Stimulated activated CD4-positive, alpha-beta T cell treated with anti-CD3 and anti-CD28 coated beads, Interleukin-1b, Interleukin-23, amount 100 ng/mL, for 48 hours (primary cell): ENCODE data around the gene TCP1.
A peak's percentile ranks its signal among the peaks of the same experiment; 100 is the strongest.
"Not testable (repeated sequence)": the region's sequence is repeated elsewhere in the genome, so short reads cannot be mapped to it uniquely, and the experiment has no call there.

Experiments
- DNase-seq: peaks from one replicate; pipeline ENCODE4 v3.0.0-alpha.2; 2020

TCP1 gene

DNA sequence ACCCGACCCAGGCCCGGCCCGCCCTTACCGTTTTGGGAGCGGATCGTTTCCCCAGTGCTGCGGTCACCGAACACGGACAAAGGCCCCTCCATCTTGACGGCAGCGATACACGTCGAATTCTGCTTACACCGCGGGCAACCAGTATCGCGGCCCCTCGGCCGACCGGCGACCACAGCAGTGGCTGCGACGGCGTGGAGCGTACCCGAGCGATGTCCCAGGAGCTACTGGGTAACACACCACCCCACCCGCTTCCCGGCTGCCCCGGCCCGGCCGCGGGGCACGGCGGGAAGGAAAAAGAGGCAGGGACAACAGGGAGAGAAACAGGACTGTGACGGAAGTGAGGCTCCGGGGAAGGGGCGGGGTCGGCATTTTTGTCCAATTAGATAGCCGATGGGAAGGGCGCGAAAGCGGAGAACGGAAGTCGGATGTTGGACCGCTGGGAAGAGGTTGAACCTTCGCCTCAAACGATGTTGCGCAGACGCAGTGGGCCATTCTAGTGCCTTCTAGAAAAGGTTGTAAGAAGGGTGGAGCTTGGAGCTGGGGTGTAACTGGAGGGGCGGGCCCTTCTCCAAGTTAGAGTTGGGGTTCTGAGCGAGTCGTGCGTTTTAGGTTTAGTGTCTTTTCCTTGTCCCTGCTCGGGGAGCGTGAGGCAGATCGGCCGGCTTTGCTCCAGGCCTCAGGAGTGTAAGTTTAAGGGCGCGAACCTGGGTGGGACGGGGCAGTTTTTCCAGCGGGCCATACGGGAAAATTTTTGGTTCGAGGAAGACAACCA lies at the start of gene TCP1:
TCP1 (minus strand) TSS at position 226 of the 772 bp plus-strand sequence; CDS start at position 92, 134 bp downstream.
- DNase-seq, result peak; percentile 100

DNA sequence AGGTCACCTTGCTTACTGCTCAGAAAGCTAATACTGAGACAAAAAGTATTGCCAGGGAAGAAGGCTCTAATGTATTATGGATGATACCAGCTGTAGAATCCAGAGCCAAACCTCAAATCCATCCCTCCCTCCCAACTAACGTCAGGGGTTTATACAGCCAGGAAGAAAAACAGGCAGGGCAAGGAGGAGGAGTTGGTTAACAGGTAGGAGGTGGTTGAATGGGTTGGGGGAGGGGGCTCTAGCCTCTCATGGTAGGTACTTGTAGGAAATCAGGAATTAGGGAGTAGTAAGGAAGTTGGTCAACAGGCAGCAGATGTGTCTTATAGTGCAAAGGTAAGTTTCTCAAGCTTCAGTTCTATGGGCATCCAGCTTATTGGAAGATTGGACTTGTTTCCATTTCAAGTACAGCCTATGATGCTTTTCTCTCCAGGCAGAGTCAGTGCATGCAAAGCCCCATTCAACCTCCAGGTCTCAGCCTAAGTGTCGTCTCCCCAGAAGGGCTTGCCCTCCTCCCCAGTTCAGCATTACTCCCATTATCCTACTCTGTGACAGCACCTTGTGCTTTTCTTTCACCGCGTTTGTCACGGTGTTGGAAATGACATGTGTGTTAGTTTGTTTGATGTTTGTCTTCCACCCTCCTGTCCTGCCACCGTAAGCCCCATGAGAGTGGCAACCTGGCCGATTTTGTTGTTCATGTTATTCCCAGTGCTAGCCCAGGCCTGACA lies 48.8 kb upstream of the TCP1 start:
- DNase-seq, result no peak

DNA sequence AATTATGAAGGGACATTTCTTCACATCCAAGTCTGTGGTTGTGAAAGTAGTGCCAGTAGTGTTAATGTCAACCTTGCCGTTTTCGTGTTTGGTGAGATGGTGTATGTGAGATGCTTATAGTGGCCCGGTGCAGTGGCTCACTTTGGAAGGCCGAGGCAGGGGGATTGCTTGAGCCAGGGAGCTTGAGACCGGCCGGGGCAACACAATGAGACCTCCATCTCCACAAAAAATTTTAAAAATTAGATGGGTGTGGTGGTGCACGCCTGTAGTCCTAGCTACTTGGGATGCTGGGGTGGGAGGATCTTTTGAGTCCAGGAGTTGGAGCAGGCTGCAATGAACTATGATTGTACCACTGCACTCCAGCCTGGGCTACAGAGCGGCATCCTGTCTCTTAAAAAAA lies 48.1 kb upstream of the TCP1 start:
- DNase-seq, result no peak

DNA sequence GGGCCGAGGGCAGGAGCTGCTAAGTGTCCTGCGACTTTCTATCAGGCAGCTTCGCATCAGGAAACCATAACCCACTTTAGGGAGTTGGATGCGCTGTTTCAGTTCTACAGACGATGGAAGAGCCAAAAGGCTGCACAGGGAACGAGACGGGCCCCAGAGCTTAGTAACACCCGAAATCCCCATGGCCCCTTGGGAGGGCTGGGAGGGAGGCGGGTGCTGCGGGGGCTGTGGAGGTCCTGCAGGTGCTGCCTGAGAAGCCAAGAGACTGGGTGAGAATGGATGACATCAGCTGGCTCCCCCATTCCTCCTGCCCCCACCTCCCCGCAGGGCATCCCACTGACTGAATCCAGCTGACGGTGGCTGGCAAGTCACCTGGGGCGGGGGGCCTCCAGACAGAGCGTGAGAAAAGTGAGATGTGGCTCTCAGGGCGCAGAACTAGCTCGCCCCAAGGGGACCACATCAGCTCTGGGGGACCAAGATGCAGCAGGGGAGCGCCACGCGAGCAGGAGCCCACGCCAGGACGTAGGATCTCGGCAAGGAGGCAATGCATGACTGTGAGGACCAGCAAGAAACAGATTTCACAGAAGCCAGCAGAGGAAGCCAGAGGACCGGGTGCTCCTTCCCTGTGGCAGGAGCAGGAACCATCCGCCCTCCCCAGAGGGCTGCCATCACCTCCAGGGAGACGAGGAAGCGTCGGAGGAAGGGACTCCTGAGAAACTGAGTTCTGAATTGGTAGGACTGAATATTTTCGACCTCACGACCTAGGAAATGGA lies 47.5 kb upstream of the TCP1 start:
- DNase-seq, result no peak

DNA sequence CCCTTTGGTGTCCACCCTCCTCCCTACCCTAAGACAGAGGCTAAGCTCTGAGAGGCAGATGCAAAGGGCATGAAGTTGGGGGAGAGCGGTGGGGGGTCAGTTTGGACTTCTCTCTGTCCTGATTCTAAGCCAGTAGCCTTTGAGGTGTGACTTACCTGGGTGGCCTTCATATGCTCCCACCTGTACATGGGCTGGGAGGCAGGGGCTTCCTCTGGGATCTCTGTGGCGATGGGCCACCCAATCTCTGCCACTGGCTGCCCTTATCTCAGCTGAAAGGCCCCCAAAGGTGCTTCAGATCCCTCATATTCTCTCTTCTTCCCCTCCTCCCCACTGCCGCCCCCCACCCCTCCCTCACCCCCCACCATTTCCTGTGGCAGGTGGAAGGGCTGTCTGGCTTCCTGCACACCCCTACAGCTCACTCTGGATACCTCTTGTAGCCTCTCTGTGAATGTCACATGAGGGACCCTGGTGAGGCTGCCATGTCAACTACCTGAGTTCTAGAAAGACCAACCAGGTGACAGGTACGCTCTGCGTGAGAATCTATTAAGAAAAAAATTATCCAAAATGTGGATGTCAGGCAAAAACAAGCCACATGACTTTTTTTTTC lies 44.7 kb upstream of the TCP1 start:
- DNase-seq, result no peak

DNA sequence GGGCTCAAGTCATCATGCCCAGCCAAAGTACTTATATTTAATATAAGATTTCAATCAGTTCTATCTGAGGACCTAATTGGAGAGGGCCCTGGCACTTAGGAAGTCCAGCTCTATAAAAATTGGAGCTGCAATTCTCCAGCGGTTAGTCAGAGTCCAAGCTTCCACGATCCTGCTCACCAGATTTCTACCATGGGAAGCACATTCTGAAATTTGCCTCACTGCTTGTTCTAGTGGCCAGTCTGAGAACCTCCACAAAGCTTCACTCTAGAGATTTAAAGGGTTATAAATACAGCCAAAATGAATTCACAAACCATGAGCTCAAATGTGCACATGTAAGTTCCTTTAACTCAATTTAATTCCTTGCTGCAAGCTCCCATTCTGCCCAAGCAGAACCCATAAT lies 44.2 kb upstream of the TCP1 start:
- no peak for DNase-seq

DNA sequence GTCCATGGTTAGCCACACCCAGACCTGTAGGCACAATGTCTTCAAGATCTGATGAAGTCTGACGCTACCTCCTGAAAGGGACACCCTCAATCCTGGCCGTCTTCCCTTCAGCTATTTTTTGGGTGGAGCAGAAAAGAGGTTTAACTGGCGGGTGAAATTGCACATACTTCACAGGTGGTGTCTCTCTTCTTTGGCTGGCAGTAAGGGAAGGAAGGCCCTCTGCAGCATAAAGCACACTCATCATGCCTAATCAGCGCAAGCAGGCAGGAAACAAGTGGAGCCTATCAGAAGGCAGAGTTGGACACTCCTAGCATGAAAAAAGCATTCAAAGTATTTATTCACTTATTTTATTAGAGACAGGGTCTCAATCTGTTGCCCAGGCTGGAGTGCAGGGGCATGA lies 43.5 kb upstream of the TCP1 start:
- no peak for DNase-seq

DNA sequence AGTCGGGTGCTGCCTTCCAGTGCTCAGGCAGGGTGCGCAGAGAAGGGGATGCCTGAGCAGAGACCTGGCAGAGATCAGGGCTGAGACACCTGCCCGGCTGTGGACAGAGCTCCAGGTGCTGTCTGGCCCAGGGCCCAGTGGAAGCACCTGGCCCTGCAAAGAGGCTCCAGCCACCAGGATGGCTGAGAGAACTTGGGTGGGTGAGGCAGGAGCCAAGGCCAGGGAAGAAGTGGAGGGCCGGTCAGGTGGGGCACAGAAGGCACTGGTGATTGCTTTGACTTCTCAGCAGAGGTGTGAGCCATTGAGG lies 41.9 kb upstream of the TCP1 start:
- no peak for DNase-seq

DNA sequence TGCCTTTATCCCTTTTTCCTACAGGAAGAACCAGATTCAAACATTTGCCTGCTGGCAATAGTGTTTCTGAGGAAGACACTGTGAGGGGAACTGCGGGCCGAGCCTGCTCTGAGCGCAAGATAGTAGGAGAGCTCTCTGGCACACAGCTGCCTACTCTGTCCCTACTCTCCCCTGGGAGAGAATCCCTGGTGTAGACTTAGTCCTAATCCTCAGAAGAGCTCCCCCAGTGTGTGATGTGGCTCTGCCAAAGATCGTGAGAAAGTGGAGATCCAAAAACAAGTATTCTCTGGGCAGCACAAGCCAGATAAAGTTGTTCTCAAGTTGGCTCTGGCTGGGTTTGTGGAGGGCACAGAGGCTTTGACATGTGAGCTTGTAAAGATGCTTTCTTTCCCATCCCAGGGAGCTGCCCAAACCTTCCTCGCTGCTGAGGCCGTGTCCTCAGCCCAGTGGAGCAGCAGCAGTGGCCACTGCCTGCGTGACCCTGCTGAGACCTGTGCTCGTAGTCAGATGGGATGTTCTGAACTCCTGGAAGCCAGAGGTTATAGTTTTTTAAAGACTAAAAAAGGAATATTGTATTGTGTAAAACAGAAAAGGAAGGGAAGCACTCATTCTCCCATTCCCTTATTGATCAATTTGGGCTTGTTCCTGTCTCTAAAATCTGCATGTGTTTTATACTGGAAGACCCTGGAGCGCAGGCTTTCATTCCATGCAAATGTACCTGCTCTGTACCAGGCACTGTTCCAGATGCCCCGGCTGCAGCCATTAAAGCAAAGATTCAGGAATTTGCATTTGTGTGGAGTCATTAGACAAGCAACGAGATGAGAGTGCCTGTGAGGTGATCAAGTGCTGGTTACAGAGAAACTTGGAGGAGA lies 41.3 kb upstream of the TCP1 start:
- DNase-seq, result no peak

DNA sequence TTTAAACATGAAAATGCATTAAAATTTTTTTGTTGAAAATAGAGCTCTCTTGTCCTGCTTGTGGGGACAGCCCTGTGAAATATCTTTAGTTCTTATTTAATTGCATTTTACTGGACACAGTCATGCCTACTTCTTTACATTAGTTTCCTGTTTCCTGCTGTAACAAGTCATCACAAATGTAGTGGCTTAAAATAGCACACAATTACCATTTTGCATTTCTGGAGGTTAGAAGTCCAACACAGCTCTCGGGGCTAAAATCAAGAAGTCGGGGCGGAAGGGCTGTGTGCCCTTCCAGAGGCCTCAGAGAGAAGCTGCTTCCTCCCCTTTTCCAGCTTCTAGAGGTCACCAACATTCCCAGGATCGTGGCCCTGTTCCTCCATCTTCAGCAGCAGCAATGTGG lies 40.1 kb upstream of the TCP1 start:
- DNase-seq, result no peak

DNA sequence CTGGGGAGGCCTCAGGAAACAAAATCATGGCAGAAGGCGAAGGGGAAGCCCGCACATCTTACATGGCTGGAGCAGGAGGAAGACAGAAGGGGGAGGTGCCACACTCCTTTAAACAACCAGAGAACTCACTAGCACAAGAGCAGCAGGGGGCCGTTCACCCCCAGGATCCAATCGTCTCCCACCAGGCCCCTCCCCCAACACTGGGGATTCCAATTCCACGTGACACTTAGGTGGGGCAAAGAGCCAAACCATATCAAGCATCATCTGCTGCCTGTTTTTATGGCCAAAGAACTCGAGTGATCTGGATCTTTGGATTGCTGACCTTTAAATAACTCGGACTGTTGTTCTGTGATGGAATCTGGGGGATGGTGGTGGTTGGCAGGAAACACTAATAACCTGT lies 38.7 kb upstream of the TCP1 start:
- DNase-seq, result no peak

DNA sequence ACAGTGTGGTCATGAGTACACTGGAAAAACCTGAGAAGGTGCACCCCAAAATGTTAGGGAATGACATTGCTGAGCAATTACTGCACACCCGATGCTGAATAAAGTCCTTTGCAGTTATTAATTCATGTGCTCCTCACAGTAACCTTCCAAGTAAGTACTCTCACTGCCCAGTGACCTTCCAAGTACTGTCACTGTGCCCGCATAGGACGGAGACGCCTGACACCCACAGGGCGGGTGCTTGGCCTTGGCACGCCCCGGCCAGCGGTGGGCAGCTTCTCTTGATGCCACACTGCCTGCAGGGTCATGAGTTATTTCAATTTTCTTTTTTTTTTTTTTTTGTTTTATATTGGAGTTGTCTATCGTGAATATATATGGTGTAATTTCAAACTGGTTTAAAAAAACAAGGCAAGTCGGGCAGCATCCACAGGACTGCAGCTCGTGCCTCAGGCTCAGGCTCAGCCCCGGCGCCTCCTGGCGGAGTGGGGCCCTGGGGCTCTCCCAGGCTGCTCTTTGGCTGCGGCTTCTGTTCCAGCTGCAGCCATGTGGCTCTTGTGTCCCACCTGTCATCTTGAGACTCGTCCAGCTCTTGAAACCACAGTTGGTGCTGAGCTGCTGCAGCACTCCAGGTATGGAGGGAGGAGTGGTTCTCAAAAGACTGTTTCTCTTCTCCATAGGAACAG lies 37.7 kb upstream of the TCP1 start:
- no peak for DNase-seq

DNA sequence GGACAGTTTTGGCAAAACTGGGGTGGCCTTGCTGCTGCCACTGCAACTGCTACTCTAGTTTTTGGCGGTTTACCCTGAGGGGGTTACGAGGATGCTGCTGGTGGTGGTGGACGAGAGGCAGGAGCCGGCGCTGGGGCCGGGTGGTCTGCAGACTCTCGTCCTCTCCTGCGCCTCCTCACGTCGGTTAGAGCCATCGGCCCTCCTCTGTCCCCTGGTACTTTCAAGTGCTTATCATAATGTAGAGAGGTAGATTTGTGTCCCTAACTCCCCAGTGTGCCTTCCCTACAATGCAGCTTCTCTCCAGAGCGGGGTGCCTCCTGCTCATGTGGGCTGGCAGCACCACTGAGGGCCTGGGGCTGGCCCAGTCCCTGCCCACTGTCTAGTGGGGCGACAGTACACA lies 36.6 kb upstream of the TCP1 start:
- no peak for DNase-seq

DNA sequence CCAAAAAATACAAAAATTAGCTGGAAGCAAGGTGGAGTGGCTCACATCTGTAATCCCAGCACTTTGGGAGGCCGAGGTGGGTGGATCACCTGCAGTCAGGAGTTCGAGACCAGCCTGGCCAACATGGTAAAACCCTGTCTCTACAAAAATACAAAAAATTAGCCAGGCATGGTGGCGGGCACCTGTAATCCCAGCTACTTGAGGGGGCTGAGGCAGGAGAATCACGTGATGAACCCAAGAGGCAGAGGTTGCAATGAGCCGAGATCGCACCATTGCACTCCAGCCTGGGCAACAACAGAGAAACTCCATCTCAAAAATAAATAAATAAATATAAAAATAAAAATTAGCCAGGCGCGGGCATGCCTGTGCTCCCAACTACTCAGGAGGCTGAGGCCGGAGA lies 35.3 kb upstream of the TCP1 start:
- not testable (repeated sequence) for DNase-seq

DNA sequence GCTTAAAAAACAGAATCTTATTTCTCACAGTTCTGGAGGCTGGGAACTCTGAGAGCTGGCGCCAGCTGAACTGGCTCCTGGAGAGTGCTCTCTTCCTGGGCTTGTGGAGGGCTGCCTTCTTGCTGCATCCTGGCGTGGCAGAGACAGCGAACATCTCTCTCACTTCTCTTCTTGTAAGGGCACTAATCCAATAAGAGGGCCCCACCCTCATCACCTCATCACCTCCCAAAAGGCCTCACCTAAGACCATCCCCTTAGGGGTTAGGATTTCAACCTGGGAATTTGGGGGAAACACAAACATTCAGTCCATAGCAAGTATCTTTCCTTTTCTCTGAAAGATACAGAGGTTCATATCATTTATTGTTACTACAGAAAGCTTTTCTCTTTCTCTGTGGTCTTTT lies 34.6 kb upstream of the TCP1 start:
- no peak for DNase-seq

DNA sequence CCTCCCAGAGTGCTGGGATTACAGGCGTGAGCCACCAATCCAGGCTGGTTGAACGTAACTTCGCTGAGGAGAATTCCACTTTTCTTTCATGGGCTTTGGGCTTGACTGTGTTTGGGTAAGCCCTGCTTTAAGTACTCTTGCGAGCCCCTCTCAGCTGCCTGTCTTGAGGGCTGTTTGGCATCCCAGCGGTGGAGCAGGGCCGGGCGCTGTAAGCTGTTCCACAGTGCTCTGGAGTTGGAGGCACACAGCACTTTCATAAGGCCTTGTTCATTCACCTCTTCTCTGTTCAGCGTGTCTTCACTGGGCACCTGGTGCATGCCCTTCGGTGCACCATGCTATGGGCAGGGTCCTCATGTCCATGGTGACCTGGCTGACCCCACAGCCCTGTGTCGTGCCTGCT lies 32.3 kb upstream of the TCP1 start:
- no peak for DNase-seq

DNA sequence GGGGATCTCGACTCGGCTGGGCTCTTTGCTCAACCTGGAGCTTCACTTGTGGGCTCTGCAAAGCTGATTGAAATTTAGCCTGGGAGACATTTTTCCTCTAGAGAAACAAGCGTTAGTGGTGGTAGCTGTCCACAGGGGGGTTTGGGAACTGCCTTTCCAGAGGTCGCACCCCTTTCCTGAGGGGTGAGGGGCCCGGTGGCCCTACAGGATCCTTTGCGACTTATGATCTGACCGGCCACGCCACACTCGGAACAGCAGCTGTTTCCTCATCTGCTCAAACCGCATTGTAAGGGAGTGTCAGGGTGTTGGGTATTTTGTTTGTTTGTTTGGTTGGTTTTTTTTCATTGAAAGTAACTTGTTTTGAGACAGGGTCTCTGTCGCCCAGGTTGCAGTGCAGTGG lies 31.7 kb upstream of the TCP1 start:
- DNase-seq, result no peak

DNA sequence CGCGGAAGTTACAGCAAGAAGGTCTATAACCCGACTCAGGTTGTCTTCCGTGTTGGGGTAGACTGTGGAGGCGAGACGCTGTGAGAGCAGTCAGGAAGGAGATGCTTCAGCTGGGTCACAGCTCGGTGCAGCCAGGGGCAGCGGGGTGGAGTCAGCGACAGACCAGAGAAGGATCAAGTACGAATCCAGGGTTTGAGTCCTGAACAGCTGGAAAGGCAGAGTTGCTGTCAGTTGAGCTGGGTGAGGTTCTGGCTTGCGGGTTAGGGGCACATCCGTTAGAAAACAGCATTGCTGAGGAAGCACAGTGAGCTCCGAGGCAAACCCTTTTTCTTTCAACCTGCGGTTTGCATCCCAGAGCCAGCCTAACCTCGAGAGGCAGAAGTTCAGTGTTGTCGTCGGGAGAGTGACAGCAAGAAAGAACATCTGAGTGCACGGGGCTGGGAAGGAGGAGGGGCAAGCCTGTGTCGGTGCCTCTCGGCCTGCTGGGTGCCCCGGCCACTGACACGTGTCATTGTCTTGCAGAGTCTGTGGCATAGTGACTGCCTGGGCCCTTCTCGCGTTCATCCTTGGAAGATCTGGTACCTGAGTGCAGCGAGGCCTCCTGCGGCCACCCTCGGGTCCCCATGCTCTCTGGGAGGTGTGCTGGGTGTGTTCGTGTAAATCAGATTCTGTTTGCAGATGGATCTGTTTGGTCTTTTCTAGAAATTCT lies 30.7 kb upstream of the TCP1 start:
- peak; percentile 31 for DNase-seq

DNA sequence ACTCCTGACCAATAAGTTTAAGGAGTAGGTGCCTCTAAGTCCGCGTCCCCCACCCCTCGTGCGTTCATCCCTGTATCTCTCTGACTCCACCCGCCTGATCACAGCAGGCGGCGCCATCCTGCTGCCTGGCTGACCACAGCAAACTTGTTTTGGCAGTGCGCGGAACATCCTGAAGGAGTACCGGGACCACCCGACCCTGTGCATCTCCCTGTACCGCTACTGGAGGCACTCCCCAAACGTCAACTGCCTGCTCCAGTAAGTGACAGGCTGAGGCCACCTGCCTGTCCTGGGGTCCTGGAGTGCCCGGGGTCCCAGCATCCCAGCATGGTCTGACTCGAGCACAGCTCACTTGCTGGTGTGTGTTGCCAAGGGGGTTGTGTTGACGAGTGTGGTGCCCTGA lies 29.7 kb upstream of the TCP1 start:
- no peak for DNase-seq

DNA sequence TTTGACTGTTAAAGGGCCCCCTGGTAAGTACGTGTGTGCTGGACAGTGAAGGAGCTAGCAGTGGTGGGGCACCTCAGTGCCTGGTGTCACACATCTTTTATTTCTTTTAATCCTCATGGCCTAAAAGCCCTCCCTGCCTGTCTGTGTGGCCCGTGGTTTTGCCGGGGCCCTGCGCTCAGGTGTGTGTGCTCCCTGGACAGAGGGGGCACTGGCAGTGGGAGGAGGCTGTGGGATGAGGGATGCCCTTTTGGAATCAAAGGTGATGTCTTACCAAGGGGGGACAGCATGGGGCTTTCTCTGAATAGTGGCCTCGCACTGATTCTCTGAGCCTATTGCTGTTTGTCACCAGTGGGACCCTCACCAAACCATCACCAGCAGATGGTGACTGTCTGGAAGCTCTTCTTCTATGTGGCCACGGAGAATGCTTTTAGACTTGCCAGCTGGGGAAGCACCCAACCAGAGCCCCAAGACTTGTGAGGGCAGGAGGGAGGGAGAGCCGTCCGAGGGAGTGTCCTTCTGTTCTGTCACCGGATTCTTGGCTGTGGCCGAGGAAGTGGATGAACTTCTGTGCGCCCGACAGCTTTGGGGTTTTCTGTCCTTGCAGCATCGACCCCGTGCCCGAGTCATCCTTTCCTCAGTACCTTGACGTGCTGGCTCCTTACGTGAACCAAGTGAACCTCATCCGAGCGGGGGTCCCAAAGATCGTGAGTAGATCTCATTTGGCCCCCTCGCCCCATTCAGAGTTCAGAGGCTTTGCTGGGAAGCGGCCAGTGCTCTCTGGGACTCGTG lies 28.7 kb upstream of the TCP1 start:
- DNase-seq, result no peak
